Measurements from ENCODE around the gene ST7.
"Not testable (repeated sequence)": the region's sequence is repeated elsewhere in the genome, so short reads cannot be mapped to it uniquely, and the experiment has no call there.

ST7 gene

GRCh38 chr7:116971869-116972268 is 18.6 kb downstream of the ST7 start:
- no peak overlapping the region for H3K27ac ChIP-seq (ENCODE audit: low read depth, low read length)
- no peak overlapping the region for H3K4me3 ChIP-seq (ENCODE audit: low read depth in 1 of 5, low read length in 5 of 5)
- no peaks in the 10 kb centered on the region for H3K4me1 ChIP-seq (ENCODE audit: control insufficient read depth in 5 of 5, insufficient read depth in 5 of 5, low read length in 5 of 5)
- H3K9ac ChIP-seq (ENCODE audit: low read length in 5 of 5) = no peak overlapping the region
- H3K27me3 ChIP-seq (ENCODE audit: control insufficient read depth in 5 of 5, insufficient read depth in 4 of 5, low read length in 5 of 5) = no peaks in the 10 kb centered on the region
- no peaks in the 10 kb centered on the region for H3K36me3 ChIP-seq (ENCODE audit: control insufficient read depth in 5 of 5, insufficient read depth in 5 of 5, low read length in 5 of 5)
- no peaks in the 10 kb centered on the region for H3K9me3 ChIP-seq (ENCODE audit: control insufficient read depth in 5 of 5, low read length in 5 of 5)

GRCh38 chr7:116975024-116975423 is 21.7 kb downstream of the ST7 start:
- not testable (repeated sequence) for H3K9me3 ChIP-seq (ENCODE audit: control insufficient read depth in 5 of 5, low read length in 5 of 5); H3K27me3 ChIP-seq (ENCODE audit: control insufficient read depth in 5 of 5, insufficient read depth in 4 of 5, low read length in 5 of 5); H3K4me3 ChIP-seq (ENCODE audit: low read depth in 1 of 5, low read length in 5 of 5); H3K4me1 ChIP-seq (ENCODE audit: control insufficient read depth in 5 of 5, insufficient read depth in 5 of 5, low read length in 5 of 5); H3K9ac ChIP-seq (ENCODE audit: low read length in 5 of 5); H3K36me3 ChIP-seq (ENCODE audit: control insufficient read depth in 5 of 5, insufficient read depth in 5 of 5, low read length in 5 of 5); H3K27ac ChIP-seq (ENCODE audit: low read depth, low read length)

- no peaks in the 10 kb centered on the region for H3K4me1 ChIP-seq (ENCODE audit: control insufficient read depth in 5 of 5, insufficient read depth in 5 of 5, low read length in 5 of 5)
- H3K36me3 ChIP-seq (ENCODE audit: control insufficient read depth in 5 of 5, insufficient read depth in 5 of 5, low read length in 5 of 5) = no peaks in the 10 kb centered on the region
- no peak overlapping the region for H3K27ac ChIP-seq (ENCODE audit: low read depth, low read length)
- no peaks in the 10 kb centered on the region for H3K27me3 ChIP-seq (ENCODE audit: control insufficient read depth in 5 of 5, insufficient read depth in 4 of 5, low read length in 5 of 5)
- H3K9ac ChIP-seq (ENCODE audit: low read length in 5 of 5) = no peak overlapping the region
- H3K9me3 ChIP-seq (ENCODE audit: control insufficient read depth in 5 of 5, low read length in 5 of 5) = no peaks in the 10 kb centered on the region
- H3K4me3 ChIP-seq (ENCODE audit: low read depth in 1 of 5, low read length in 5 of 5) = no peak overlapping the region
These were observed 23.9 kb downstream of the ST7 start for GRCh38 chr7:116977172-116977571.

- Histone ChIP-seq H3K27me3 (ENCODE audit: control insufficient read depth in 5 of 5, insufficient read depth in 4 of 5, low read length in 5 of 5) (no peaks in the 10 kb centered on the region), H3K9ac (ENCODE audit: low read length in 5 of 5) (no peak overlapping the region), H3K4me3 (ENCODE audit: low read depth in 1 of 5, low read length in 5 of 5) (no peak overlapping the region), H3K36me3 (ENCODE audit: control insufficient read depth in 5 of 5, insufficient read depth in 5 of 5, low read length in 5 of 5) (no peaks in the 10 kb centered on the region), H3K27ac (ENCODE audit: low read depth, low read length) (no peak overlapping the region), H3K4me1 (ENCODE audit: control insufficient read depth in 5 of 5, insufficient read depth in 5 of 5, low read length in 5 of 5) (no peaks in the 10 kb centered on the region), H3K9me3 (ENCODE audit: control insufficient read depth in 5 of 5, low read length in 5 of 5) (no peaks in the 10 kb centered on the region)
These were observed 24.7 kb downstream of the ST7 start for GRCh38 chr7:116978006-116978405.

- Histone ChIP-seq H3K4me1 (ENCODE audit: control insufficient read depth in 5 of 5, insufficient read depth in 5 of 5, low read length in 5 of 5) (no peaks in the 10 kb centered on the region), H3K27me3 (ENCODE audit: control insufficient read depth in 5 of 5, insufficient read depth in 4 of 5, low read length in 5 of 5) (no peaks in the 10 kb centered on the region), H3K9ac (ENCODE audit: low read length in 5 of 5) (no peak overlapping the region), H3K27ac (ENCODE audit: low read depth, low read length) (no peak overlapping the region), H3K36me3 (ENCODE audit: control insufficient read depth in 5 of 5, insufficient read depth in 5 of 5, low read length in 5 of 5) (no peaks in the 10 kb centered on the region), H3K4me3 (ENCODE audit: low read depth in 1 of 5, low read length in 5 of 5) (no peak overlapping the region), H3K9me3 (ENCODE audit: control insufficient read depth in 5 of 5, low read length in 5 of 5) (no peaks in the 10 kb centered on the region)
These were observed 26.1 kb downstream of the ST7 start for GRCh38 chr7:116979430-116979829.

- H3K4me1 ChIP-seq (ENCODE audit: control insufficient read depth in 5 of 5, insufficient read depth in 5 of 5, low read length in 5 of 5) = no peaks in the 10 kb centered on the region
- H3K27me3 ChIP-seq (ENCODE audit: control insufficient read depth in 5 of 5, insufficient read depth in 4 of 5, low read length in 5 of 5) = no peaks in the 10 kb centered on the region
- H3K27ac ChIP-seq (ENCODE audit: low read depth, low read length) = no peak overlapping the region
- no peak overlapping the region for H3K9ac ChIP-seq (ENCODE audit: low read length in 5 of 5)
- H3K9me3 ChIP-seq (ENCODE audit: control insufficient read depth in 5 of 5, low read length in 5 of 5) = no peaks in the 10 kb centered on the region
- no peak overlapping the region for H3K4me3 ChIP-seq (ENCODE audit: low read depth in 1 of 5, low read length in 5 of 5)
- H3K36me3 ChIP-seq (ENCODE audit: control insufficient read depth in 5 of 5, insufficient read depth in 5 of 5, low read length in 5 of 5) = no peaks in the 10 kb centered on the region
These were observed 27.1 kb downstream of the ST7 start for GRCh38 chr7:116980354-116980753.

GRCh38 chr7:116981939-116982338 is 28.6 kb downstream of the ST7 start:
- H3K4me3 ChIP-seq (ENCODE audit: low read depth in 1 of 5, low read length in 5 of 5) = no peak overlapping the region
- H3K9ac ChIP-seq (ENCODE audit: low read length in 5 of 5) = no peak overlapping the region
- H3K27me3 ChIP-seq (ENCODE audit: control insufficient read depth in 5 of 5, insufficient read depth in 4 of 5, low read length in 5 of 5) = no peaks in the 10 kb centered on the region
- H3K9me3 ChIP-seq (ENCODE audit: control insufficient read depth in 5 of 5, low read length in 5 of 5) = no peaks in the 10 kb centered on the region
- no peak overlapping the region for H3K27ac ChIP-seq (ENCODE audit: low read depth, low read length)
- H3K36me3 ChIP-seq (ENCODE audit: control insufficient read depth in 5 of 5, insufficient read depth in 5 of 5, low read length in 5 of 5) = no peaks in the 10 kb centered on the region
- peaks cover 0 to 14% (median under 1%) of the 10 kb centered on the region in 5 donors for H3K4me1 ChIP-seq (ENCODE audit: control insufficient read depth in 5 of 5, insufficient read depth in 5 of 5, low read length in 5 of 5)

- peaks cover 0 to 21% (median 6%) of the 10 kb centered on the region in 5 donors for H3K4me1 ChIP-seq (ENCODE audit: control insufficient read depth in 5 of 5, insufficient read depth in 5 of 5, low read length in 5 of 5)
- H3K36me3 ChIP-seq (ENCODE audit: control insufficient read depth in 5 of 5, insufficient read depth in 5 of 5, low read length in 5 of 5) = no peaks in the 10 kb centered on the region
- no peak overlapping the region for H3K9ac ChIP-seq (ENCODE audit: low read length in 5 of 5)
- H3K4me3 ChIP-seq (ENCODE audit: low read depth in 1 of 5, low read length in 5 of 5) = no peak overlapping the region
- no peaks in the 10 kb centered on the region for H3K9me3 ChIP-seq (ENCODE audit: control insufficient read depth in 5 of 5, low read length in 5 of 5)
- H3K27ac ChIP-seq (ENCODE audit: low read depth, low read length) = no peak overlapping the region
- H3K27me3 ChIP-seq (ENCODE audit: control insufficient read depth in 5 of 5, insufficient read depth in 4 of 5, low read length in 5 of 5) = no peaks in the 10 kb centered on the region
These were observed 31.2 kb downstream of the ST7 start for GRCh38 chr7:116984511-116984910.

GRCh38 chr7:116984917-116985316 is 31.6 kb downstream of the ST7 start:
- no peak overlapping the region for H3K9ac ChIP-seq (ENCODE audit: low read length in 5 of 5)
- H3K27ac ChIP-seq (ENCODE audit: low read depth, low read length) = no peak overlapping the region
- H3K4me1 ChIP-seq (ENCODE audit: control insufficient read depth in 5 of 5, insufficient read depth in 5 of 5, low read length in 5 of 5) = peaks cover 0 to 21% (median 6%) of the 10 kb centered on the region in 5 donors
- no peak overlapping the region for H3K4me3 ChIP-seq (ENCODE audit: low read depth in 1 of 5, low read length in 5 of 5)
- no peaks in the 10 kb centered on the region for H3K36me3 ChIP-seq (ENCODE audit: control insufficient read depth in 5 of 5, insufficient read depth in 5 of 5, low read length in 5 of 5)
- no peaks in the 10 kb centered on the region for H3K9me3 ChIP-seq (ENCODE audit: control insufficient read depth in 5 of 5, low read length in 5 of 5)
- no peaks in the 10 kb centered on the region for H3K27me3 ChIP-seq (ENCODE audit: control insufficient read depth in 5 of 5, insufficient read depth in 4 of 5, low read length in 5 of 5)

- Histone ChIP-seq H3K4me3 (ENCODE audit: low read depth in 1 of 5, low read length in 5 of 5) (no peak overlapping the region), H3K4me1 (ENCODE audit: control insufficient read depth in 5 of 5, insufficient read depth in 5 of 5, low read length in 5 of 5) (peaks cover 0 to 21% (median 6%) of the 10 kb centered on the region in 5 donors), H3K27me3 (ENCODE audit: control insufficient read depth in 5 of 5, insufficient read depth in 4 of 5, low read length in 5 of 5) (no peaks in the 10 kb centered on the region), H3K27ac (ENCODE audit: low read depth, low read length) (no peak overlapping the region), H3K36me3 (ENCODE audit: control insufficient read depth in 5 of 5, insufficient read depth in 5 of 5, low read length in 5 of 5) (no peaks in the 10 kb centered on the region), H3K9ac (ENCODE audit: low read length in 5 of 5) (no peak overlapping the region), H3K9me3 (ENCODE audit: control insufficient read depth in 5 of 5, low read length in 5 of 5) (no peaks in the 10 kb centered on the region)
These were observed 32.3 kb downstream of the ST7 start for GRCh38 chr7:116985575-116985974.

Measured in subcutaneous abdominal adipose tissue (tissue), 5 donors.